HG02885 (cell line): Measurements from ENCODE around the gene FUT8.
A peak's percentile ranks its signal among the peaks of the same experiment; 100 is the strongest.
"Not testable (repeated sequence)": the region's sequence is repeated elsewhere in the genome, so short reads cannot be mapped to it uniquely, and the experiment has no call there.

Experiments used
- ATAC-seq: cut with Tn5 transposase; IDR thresholded peaks from one replicate; pipeline ENCODE4 v1.9.1; 2021; ENCODE audit warnings: mild to moderate bottlenecking; ENCODE audit not compliant: unreplicated experiment, poor library complexity

Gene FUT8

DNA sequence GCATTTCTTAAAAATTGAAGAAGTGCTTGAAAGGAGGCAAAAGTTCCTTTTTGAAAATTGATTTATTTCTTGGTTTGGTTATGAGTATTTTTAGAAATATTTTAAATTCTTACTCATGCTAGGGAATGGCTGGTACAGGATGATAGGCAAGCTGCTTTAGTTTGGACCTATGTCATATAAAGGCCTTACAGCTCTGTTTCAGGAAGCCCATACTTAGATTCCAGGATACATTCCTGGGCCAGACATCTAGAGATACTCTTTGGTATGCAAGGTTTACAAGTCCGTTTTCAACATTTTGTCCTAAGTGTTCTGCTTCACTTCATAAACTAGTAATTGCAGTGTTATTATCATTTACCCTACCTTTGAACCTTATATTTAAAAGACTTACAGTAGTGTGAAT is 186.8 kb downstream of the FUT8 start:
- no peak for ATAC-seq

DNA sequence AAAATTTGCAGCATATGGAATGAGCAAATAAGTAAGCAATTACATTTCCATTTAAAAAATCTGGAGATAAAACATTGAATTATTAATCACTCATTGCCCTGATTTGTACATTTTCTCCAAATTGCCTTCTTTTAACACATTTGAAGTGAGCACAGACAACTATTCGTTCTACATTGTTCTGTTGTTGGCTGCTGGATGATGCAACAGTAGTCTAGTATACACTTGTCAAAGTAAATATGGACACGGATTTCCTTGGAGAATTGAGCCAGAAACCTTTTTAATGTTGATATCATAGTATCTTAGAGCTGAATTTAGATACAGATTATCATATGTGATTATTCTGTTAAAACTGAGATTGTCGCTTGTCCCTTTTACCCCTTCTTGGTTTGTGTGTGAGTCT is 188.2 kb downstream of the FUT8 start:
- no peak for ATAC-seq

DNA sequence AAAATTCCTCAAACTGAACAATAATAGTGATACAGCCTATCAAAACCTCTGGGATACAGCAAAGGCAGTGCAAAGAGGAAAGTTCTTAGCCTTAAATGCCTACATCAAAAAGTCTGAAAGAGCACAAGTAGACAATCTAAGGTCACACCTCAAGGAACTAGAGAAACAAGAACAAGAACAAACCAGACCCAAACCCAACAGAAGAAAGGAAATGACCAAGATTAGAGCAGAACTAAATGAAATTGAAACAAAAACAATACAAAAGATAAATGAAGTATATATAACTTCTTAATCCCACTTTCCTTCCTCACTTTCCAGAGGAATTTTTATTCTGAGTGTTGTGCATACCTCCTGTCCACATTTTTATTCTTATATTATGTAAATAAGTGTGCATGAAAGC is 192.0 kb downstream of the FUT8 start:
- ATAC-seq = no peak

DNA sequence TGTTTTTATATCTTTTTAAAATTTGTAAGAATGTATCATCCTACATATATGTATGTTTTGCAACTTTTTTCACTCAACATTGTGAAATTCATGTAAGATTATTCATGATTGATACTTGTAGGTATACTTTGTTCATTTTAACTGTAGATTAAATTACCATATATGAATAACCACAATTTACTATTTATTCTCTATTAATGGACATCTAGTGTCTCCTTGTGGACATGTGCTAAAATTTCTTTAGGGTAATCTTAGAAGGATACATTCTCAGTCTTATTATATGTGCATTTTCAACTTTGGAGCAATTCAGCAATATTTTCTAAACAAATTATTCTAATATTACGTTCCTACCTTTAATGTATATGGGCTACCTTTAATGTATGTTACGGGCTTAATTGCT is 192.4 kb downstream of the FUT8 start:
- ATAC-seq = no peak

DNA sequence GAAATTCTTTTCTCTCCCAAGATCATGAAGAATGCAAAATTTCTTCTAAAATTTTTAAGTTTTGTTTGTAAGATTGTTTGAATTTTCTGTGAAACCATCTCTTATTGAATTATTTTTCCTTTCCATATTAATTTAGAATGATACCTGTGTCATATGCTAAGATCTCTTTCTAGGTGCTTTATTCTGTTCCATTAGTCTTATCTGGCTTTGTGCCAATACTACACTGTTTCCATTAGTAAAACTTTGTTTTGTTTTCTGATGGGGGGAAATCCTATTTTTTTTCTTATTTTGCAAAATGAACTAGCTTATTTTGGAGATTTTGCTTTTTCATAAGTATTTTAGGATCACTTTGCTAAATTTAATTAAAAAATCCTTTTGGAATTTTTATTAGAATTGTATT is 193.9 kb downstream of the FUT8 start:
- ATAC-seq = no peak

DNA sequence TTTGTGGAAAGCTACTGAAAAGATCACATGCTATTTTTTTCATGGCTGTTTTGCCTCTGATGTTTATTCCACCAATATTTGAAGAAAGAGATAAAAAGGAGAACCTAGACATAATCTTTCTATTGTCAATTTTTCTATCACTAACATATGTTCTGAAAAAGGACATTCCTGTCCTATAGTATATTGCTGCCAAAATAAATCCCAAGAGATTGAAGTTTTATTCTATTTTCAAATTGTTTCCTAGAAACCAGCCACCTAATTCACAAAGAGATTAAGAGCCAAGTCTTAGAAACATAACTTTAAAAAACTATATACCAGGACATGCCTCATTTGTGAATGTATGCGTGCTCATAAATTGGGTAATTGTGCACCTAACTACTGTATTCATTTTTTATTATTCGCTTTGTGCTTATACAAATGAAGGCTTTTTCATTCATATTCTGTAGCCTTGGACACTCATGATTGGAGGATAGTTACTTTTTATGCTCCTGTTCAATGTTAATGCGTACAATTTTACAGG is 200.7 kb downstream of the FUT8 start:
- no peak for ATAC-seq

DNA sequence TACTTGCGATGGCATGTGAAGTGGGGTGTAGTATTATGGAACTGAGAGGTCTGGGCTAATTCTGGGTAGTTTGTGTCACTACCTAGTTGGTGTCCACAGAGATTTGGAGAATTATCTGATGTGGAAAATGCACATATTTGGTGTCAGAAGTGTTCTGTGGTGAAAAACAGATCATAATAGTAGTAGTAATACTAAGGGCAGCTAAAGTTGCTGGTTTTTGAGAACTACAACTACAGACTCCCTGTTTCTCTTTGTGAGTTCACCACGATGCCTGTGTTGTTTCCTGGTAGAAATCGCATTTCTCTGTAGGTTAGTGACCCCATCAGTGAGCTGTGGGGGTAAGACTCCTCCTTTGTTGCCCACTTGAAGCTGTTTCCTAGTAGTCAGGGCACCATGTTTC is 206.5 kb downstream of the FUT8 start:
- ATAC-seq = no peak

DNA sequence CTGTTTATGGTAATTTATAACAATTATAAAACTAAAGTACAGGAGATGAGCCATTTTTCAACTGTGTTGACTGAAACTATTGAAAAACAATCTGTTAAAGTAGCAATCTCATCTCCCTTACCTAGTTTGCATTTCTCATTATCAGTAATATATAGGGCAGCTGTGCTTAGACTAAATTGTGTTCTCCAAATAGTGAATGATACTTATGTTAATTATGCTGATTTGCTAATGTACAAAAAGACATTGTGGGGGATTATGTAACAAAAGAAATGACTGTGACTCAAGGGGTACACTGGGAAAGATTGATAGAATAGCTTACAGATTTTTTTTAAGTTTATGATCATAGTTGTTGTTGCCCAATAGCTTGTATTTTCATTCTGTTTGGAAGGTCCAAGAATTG is 207.7 kb downstream of the FUT8 start:
- ATAC-seq = no peak

DNA sequence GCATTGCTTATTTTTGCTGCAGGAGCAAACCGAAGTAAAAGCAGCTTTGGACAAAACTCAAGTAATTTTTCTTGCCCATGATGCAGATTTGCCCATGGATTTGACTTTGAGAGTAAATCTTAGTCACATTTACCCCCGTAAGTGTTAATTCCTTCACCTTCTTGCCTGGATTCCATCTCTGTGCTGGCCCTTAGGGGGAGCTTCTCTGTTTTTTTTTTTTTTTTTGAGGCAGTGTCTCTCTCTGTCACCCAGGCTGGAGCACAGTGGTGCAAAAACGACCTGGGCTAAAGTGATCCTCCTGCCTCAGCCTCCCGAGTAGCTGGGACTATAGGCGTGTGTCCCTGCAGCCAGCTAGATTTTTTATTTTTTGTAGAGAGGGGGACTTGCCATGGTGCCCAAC is 210.2 kb downstream of the FUT8 start:
- ATAC-seq = no peak

DNA sequence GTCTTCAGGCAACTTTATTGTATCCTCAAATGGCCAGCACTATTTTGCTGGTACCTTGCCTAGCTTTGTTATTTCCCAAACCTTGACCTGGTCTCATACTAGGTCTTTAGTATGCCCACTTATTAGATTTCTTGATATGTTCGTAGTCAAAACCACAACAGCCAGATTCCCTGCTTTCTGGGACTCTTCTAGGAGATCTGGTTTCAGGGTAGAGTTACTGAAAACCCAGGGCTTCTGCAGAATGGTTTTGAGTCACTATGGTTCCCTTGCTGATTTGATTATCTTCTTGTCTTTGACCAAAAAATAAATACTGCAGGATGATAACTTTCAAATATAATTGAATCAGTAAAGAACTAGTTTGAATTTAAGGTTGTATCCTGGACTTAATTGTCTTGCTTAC is 211.2 kb downstream of the FUT8 start:
- no peak for ATAC-seq

DNA sequence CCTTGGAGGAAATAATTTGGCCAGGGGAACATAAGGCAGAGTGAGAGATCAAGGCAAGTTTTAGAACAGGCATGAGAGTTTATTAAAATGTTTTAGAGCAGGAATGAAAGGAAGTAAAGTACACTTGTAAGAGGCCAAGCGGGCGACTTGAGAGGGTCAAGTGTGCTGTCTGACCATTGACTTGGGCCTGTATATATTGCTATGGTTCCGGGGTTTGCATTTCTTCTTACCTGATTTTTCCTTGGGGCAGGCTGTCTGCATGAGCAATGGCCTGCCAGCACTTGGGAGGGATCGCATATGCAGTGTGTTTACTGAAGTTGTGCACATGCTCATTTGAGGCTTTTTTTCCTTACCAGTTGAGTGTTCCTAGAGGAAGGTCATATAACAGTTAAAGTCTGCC is 214.8 kb downstream of the FUT8 start:
- ATAC-seq = no peak

DNA sequence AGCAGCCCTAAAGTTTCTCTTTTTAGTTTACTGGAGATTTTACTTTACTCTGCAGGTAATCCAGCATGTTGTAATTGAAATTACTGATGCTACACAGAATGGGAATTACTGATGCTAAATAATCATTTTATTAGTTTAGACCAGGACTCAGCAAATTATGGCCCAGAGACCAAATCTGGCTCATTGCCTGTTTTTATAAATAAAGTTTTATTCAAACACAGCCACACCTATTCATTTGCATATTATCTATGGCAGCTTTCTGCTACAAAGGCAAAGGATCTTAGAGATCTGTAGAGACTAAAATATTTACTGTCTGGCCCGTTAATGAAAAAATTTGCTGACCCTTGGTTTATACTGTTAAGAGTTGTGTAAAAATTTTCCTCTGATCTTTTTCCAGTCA is 216.1 kb downstream of the FUT8 start:
- ATAC-seq = no peak

DNA sequence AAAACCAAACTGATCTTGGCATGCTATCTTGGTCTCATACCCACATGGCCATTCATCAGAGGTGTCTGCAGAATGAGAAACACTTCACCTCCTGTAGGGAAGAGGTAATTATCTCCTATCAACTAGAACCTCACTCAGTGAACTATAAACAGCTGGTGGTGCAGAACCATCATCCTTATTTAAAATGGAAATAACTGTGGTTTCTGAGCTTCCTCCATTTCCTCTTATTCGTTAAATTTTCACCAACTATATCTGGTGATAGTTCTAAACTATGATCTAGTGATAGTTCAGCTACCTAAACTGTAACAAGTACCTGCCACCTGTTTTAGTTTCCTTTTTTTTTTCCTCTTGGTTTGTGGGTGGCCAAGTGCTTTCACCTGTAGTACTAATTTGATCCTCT is 218.5 kb downstream of the FUT8 start:
- no peak for ATAC-seq

DNA sequence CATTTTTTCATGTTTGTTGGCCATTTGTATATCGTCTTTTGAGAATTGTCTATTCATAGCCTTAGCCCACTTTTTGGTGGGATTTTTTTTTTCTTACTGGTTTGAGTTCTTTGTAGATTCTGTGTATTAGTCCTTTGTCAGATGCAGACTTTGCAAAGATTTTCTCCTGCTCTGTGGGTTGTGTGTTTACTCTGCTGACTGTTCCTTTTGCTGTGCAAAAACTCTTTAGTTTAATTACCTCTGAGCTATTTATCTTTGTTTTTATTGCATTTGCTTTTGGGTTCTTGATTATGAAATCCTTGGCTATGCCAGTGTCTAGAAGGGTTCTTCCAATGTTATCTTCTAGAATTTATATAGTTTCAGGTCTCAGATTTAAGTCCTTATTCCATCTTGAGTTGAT is 220.0 kb downstream of the FUT8 start:
- ATAC-seq = no peak

DNA sequence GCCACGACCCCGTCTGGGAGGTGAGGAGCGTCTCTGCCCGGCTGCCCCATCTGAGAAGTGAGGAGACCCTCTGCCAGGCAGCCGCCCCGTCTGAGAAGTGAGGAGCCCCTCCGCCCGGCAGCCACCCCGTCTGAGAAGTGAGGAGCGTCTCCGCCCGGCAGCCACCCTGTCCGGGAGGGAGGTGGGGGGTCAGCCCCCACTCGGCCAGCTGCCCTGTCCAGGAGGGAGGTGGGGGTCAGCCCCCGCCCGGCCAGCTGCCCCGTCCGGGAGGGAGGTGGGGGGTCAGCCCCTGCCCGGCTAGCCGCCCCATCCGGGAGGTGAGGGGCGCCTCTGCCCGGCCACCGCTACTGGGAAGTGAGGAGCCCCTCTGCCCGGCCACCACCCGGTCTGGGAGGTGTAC is 221.1 kb downstream of the FUT8 start:
- not testable (repeated sequence) for ATAC-seq

DNA sequence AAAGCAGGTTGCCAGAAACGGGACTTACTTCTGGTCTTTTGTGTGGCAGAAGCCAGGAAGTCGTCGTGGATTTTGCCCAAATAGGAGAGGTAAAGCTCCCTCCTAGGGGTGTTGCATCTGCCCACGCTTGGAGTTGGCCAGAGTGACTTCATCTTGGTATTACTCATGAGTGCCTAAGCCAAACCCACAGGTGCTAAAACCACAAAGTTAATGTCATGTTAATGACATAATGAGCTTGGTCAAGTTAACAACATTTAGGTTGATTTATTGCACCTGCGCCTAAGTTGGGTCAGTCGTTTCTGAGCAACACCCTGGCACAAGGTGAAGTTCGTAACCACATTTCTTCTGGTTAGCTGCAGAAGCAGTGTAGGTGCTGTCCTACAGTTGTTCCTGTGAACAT is 225.2 kb downstream of the FUT8 start:
- ATAC-seq = peak; percentile 84

DNA sequence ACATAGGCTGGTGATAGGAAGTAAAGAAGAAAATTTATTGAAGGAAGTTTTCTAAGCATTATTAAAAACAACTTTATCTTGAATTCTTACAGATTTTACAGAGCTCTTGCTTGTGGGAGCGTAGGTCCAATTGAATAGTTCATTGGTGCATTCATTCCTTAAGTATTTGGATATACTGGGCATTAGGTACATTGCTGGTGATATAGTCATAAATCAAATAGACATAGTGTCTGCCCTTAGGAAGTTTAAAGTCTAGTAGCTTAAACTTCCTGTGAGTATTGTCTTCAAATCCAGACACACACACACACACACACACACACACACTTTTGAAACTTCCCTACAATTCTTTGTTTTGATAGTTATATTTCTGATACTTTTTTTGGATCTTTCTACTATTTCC is 226.7 kb downstream of the FUT8 start:
- ATAC-seq = no peak

DNA sequence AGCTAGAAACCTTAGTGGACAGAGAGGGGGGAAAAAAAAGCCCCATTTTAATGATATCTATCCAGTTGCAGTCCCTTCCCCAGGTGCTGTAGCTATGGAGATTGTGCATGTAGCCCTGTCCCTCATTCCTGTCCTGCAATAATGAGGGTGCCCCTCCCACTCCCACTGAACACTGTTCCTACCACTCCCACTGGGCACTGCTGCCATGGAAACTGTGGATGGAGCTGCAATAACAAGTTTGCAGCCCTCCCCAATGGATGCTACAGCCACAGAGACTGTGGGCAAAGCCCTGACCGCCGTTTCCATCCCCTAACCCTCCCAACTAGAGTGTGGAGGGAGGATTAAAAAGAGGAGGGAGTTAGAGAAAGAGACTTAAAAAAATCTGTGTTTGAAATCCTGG is 238.3 kb downstream of the FUT8 start:
- ATAC-seq = no peak

DNA sequence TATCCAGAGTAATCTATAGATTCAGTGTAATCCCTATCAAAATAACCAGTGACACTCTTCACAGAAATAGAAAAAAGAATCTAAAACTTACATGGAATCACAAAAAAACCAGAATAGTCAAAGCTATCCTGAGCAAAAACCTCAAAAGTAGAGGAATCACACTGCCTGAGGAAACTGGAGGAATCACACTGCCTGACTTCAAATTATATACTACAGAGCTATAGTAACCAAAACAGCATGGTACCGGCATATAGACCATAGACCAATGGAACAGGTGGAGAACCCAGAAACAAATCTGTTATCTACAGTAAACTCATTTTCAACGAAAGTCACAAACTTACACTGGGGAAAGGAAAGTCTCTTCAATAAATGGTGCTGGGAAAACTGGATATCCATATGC is 244.0 kb downstream of the FUT8 start:
- no peak for ATAC-seq

DNA sequence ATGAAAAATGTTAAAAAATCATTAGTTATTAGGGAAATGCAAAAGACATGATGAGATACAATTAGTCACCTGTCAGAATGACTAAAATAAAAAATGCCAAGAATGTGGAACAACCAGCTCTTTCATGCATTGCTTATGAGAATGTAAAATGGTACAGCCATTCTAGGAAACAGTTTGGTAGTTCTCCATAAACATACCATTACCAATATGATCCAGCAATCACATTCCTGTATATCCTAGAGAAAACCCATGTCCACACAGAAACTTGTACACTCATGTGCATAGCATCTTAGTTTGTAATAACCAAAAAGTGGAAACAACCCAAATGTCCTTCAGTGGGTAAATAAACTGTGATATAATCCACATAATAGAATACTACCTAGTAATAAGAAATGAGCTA is 245.7 kb downstream of the FUT8 start:
- no peak for ATAC-seq

DNA sequence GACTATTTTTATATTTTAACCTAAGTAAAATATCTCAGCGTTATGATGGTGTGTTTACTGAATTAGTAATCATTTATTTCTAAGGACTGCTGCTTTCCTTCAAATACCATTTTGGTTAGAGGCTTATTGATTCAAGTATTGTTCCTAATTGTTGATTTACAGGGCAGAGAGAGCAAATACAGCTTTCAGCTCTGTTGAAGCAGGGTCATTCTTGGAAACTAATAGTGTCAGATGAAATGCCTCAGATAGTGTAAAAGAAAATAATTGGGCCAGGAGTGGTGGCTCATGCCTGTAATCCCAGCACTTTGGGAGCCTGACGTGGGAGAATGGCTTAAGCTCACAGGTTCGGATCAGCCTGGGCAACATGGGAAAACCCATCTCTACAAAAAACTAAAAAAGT is 249.3 kb downstream of the FUT8 start:
- no peak for ATAC-seq

DNA sequence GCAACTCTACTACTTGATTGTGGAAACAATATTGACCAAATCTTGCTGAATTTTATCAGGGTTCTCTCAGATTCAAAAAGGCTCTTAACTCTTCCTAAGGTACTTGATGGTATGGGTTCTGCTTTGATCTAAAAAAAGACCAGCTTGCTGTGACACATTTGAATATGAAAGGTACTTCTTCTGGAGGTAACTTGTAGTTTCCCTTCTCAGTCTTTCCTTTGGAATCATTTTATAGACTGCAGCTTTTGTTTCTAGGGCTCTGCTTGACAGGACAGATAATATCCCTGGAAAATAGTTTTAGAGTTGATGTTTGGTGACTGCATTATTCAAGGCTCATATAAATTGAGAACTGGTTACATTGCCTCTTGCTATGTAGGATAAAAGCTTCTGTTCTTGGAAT is 251.9 kb downstream of the FUT8 start:
- no peak for ATAC-seq

DNA sequence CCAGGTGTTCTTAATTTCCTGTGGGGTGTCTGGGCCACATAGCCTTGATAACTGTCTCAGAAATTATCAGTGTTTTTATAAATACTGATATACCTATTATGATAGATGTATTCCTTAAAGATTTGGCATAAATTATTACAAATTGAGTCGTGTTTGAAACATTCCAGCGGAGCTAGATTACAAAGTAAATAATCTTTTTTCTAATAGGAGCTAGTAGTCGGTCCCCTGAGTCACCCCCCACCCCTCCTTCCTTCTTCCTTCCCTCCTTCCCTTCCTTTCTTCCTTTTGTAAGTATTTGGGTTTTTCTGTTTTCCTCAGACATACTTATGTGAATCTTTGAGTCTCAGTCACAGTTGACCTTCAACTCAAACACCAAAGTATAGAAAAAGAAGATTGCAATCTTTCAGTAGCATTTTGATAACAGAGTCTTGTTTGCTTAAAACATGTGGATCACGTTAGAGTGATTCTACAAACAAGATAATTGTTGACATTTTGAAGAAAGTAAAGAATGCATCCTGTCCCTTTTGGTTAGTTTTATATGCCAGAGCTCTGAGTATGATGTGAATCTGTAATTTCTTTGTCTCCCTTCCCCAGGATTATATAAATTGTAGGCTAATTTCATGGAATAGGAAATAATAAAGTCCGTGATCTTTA is 264.0 kb downstream of the FUT8 start:
- ATAC-seq = no peak
